Forelimb muscle (tissue), 1 donor: ENCODE results near the gene CHRM5. TPM values are rescaled to one million over a fixed set of nuclear protein-coding genes. Genes with fewer than 3 reads are reported as not detected.
"Not testable (repeated sequence)": the region's sequence is repeated elsewhere in the genome, so short reads cannot be mapped to it uniquely, and the experiment has no call there.

Experiments used
- DNase-seq: peaks from one replicate; pipeline ENCODE4 v3.0.0-alpha.2; 2013; ENCODE audit warnings: low read depth
- polyA plus RNA-seq: library from polyadenylated mRNA; unstranded; fragments of 120-200 nt; gene quantifications from one replicate; pipeline ENCODE4 v1.2.1, GENCODE V29; 2013; ENCODE audit not compliant: insufficient read length

The CHRM5 gene
- polyA plus RNA-seq, 1 donor, result not detected

GRCh38 chr15:34039790-34040113, 71.5 kb downstream of the CHRM5 start:
- no peak for DNase-seq

GRCh38 chr15:34043391-34043790, 75.1 kb downstream of the CHRM5 start:
- DNase-seq, result no peak

- no peak for DNase-seq
Measured at GRCh38 chr15:34043813-34044212, 75.5 kb downstream of the CHRM5 start.

DNA sequence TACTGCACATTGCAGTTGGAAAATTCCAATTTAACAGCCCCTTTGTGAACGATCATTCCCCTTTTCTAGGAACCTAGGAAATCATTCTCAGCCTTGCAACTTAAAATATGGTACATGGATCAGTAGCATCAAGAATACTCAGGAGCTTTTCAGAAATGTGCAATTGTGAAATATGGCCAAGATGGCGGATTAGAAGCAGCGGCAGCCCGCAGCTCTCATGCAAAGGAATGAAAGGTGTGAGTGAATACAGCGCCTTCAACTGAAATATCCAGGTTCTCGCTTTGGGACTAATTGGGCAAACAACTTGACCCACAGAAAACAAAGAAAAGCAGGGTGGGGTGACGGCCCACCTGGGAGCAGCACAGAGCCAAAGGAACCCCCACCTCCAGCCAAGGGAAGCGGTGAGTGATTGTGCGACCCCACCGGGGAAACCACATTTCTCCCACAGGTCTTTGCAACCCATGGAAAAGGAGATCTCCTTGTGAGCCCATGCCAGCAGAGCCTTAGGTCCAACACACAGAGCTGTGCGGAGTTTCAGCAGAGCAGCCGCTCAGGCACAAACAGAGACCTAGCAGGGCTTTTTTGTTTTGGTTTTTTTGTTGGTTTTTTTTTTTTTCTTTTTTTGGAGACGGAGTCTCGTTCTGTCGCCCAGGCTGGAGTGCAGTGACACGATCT, 78.3 kb downstream of the CHRM5 start:
- DNase-seq, result no peak

GRCh38 chr15:34047893-34048775, 79.8 kb downstream of the CHRM5 start:
- DNase-seq, result no peak

DNA sequence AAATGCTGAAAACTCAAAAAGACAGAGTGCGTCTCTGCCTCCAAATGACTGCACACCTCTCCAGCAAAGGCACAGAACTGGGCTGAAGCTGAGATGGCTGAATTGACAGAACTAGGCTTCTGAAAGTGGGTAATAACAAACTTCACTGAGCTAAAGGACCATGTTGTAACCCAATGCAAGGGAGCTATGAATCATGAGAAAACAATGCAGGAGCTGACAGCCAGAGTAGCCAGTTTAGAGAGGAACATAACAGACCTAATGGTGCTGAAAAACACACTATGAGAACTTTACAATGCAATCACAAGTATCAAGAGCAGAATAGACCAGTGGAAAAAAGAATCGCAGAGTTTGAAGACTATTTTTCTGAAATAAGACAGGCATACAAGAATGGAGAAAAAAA, 80.8 kb downstream of the CHRM5 start:
- no peak for DNase-seq

DNA sequence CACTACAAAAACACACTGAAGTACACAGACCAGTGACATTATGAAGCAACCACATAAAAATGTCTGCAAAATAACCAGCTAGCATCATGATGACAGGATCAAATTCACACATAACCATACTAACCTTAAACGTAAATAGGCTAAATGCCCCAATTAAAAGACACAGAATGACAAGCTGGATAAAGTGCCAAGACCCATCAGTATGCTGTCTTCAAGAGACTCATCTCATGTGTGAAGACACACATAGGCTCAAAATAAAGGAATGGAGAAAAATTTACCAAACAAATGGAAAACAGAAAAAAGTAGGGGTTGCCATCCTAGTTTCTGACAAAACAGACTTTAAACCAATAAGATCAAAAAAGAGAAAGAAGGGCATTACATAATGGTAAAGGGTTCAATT, 82.1 kb downstream of the CHRM5 start:
- not testable (repeated sequence) for DNase-seq

DNA sequence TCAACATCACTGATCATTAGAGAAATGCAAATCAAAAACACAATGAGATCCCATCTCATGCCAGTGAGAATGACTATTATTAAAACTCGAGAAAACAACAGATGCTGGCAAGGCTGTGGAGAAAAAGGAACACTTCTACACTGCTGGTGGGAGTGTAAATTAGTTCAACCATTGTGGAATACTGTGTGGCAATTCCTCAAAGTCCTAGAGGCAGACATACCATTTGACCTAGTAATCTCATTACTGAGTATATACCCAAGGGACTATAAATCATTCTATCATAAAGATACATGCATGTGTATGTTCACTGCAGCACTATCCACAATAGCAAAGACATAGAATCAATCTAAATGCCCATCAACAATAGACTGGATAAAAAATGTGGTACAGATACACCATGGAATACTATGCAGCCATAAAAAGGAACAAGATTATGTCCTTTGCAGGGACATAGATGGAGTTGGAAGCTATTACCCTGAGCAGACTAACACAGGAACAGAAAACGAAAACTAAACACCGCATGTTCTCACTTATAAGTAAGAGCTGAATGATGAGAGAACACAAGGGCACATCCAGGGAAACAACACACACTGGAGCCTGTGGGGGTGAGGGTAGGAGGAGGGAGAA, 85.9 kb downstream of the CHRM5 start:
- no peak for DNase-seq

DNA sequence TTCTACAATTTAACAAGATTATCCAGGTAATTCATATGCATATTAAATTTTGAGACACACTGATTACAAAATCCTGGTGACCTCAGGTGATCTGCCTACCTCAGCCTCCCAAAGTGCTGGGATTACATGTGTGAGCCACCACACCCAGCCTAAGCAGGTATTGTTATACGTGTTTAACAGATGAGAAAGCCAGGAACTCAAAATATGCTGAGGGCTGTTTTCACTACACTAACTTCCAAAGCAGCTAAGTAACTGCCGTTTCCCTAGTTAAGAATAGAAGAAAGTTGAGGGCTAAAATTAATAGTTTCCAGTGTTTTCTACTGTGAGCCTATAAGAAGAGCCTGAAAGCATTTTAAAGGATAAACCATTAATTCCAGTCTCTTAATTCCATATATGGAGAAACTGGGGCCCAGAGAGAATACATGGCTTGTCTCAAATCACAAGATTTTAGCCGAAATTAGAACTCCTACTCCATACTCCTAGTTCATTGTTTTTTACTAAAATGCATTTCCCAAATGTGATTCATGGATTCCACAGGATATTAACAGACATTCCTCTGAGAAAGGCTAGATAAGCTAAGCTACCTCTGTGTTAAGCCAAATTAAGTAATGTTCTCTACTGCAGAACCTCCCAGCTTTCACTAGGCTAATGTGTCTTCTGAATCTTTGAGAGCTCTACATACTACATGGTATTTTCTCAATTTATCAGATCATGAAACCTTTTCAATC, 87.7 kb downstream of the CHRM5 start:
- DNase-seq, result no peak

DNA sequence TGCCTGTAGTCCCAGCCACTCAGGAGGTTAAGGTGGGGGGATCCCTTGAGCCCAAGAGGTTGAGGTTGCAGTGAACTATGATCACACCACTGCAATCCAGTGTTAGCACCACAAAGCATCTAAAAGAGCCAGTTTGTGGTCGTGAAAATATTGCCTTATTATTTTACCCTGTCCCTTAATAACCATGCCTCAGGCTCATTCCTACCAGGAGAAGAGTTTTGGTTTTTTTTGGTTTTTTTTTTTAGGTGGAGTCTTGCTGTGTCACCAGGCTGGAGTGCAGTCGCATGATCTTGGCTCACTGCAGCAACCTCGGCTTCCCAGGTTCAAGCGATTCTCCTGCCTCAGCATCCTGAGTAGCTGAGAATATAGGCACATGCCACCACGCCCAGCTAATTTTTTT, 88.6 kb downstream of the CHRM5 start:
- DNase-seq, result no peak

GRCh38 chr15:34059476-34059875, 91.2 kb downstream of the CHRM5 start:
- DNase-seq, result no peak

DNA sequence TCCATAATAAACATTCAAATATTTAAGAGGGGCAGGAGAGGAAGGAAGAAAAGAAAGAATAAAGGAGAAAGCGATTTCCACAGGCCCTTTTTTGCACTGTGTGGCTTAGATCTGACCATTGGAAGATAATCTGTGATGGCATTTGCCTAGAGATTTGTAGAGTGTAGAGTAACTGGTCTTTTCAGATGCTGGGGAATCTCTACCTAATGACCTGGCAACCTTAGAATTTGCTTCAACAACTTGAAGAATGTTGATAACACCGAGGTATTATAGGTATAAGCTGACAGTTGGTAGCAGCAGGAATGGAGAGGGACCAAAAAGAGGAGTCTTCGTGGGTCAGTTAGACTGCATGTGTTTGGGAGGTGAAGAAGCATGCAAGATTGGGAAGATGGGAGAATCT, 91.6 kb downstream of the CHRM5 start:
- no peak for DNase-seq

GRCh38 chr15:34064438-34064837, 96.1 kb downstream of the CHRM5 start:
- no peak for DNase-seq

DNA sequence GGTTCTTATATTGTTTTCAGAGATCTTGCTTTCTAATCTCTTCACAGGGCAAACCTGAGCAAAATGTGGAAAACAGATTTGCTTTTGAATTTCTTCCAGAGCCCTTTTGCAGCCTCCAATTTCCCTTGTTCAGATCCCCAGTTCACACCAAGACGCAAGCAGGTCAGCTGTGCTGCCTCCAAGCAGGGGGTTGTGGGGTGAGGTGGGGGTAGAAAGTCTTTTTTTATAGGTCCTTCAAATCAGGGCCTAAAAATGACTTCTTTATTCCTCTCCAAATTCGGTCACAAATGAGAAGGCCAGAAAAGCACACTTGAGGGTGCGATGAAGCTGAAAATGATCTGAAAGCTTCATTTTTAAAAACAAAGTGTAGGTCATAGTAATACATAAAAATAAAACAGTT, 97.0 kb downstream of the CHRM5 start:
- DNase-seq, result no peak

DNA sequence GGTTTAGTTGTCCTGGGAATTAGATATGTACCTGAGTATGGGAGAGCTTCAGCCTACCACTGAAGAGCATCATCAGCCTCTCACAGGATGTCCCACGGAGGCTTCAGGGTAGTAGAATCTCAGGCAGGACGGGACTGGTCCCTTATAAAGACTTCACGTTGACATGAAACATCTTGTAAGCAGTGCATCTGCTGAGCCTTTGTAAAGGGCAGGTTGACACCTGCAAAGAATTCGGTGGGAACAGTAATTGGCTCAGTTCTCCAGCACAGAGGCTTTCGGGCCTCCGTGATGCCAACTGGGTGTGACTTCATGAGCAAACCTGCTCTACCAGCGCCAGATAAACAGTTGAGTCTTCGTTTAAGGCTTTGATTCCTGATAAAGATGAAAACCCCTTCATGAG, 97.6 kb downstream of the CHRM5 start:
- DNase-seq, result no peak

DNA sequence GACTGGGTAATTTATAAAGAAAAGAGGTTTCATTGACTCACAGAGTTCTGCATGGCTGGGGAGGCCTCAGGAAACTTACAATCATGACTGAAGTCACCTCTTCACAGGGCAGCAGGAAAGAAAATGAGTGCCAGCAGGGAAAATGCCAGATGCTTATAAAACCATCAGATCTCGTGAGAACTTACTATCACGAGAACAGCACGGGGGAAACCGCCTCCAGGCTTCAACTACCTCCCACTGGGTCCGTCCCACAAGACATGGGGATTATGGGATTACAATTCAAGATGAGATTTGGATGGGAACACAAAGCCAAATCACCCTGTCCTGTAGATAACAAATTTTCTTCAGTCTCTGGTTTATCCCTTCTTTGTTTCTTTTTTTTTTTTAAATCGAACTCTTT, 101.7 kb downstream of the CHRM5 start:
- no peak for DNase-seq

DNA sequence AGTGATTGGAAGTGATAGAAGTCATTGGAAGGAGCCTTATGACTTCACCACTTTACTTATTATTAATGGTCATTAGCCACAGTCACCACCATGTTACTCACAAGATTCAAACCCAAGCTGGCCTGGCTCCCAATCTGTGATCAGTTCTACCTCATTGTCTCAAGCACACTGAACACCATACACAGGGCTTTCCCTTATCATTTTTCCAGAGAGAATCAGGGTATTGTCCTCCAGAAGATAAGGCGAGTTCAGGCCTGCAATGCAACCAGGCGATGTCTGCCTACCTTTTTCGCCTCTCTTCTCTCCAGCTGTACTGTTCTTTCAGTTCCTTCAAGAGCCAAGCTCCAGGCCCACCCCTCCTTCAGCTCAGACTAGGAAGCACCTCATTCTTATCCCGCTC, 108.5 kb downstream of the CHRM5 start:
- DNase-seq, result no peak

DNA sequence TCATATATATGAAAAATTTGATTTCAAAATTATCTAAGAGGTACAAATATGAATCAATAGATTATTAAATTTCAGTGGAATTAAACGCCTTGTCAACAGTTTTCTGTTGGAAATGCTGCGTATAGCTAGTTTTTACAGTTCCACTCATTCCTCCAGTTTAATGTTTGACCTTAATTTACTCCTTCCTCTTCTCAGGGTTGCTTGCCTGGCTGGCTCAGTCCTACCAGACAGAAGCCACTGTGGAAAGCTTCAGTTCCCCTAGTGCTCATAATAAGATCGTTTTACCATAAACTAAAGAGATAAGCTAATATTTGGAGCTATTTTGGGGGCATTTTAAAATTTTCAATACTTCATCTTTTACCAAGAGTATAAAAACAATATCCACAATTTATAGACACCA, 110.6 kb downstream of the CHRM5 start:
- no peak for DNase-seq

GRCh38 chr15:34079904-34080303, 111.6 kb downstream of the CHRM5 start:
- no peak for DNase-seq

- DNase-seq, result no peak
Measured at GRCh38 chr15:34084086-34084485, 115.8 kb downstream of the CHRM5 start.

- no peak for DNase-seq
Measured at GRCh38 chr15:34085746-34086145, 117.4 kb downstream of the CHRM5 start.

DNA sequence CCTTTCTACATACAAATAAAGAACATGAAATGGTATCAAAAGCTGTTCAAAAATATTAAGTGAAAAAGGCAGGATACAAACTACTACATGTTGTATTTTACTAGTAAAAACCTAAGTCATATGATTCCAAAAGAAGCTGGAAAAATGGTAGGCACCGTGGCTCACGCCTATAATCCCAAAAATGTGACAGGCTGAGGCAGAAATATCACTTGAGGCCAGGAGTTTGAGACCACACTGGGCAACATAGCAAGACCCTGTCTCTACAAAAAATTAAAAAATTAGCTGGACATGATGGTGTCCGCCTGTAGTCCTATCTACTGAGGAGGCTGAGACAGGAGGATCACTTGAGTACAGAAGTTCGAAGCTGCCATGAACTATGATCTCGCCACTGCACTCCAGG, 131.6 kb downstream of the CHRM5 start:
- no peak for DNase-seq
